Uterus (tissue), 2 donors: ENCODE measurements around the gene GANC.

Experiments used
- CTCF ChIP-seq, 4 experiments: fragments of 200-600 bp in 2 of 4; fragments of 450-650 bp in 2 of 4; sonication (generic) in 2 of 4; IDR thresholded peaks; one replicate each; pipeline ENCODE4 v1.5.1; 2016 to 2019; ENCODE audit warnings: antibody characterized with exemption in 4 of 4, mild to moderate bottlenecking in 2 of 4, moderate library complexity in 1 of 4
- POLR2A ChIP-seq, 2 donors: fragments of 450-650 bp; IDR thresholded peaks; one replicate each; pipeline ENCODE4 v1.6.1; 2016; ENCODE audit warnings: antibody characterized with exemption in 2 of 2, mild to moderate bottlenecking in 1 of 2, moderate library complexity in 1 of 2

GRCh38 chr15:42349186-42349585, 76.2 kb downstream of the GANC start:
- TF ChIP-seq CTCF (IDR thresholded peaks at IDR 0.05) (no peak), POLR2A (IDR thresholded peaks at IDR 0.05) (no peak)
